AG10803 (cell line): ENCODE measurements around the gene ITGA2.
"Not testable (repeated sequence)": the region's sequence is repeated elsewhere in the genome, so short reads cannot be mapped to it uniquely, and the experiment has no call there.

Experiments used
- DNase-seq: peaks from one replicate; pipeline ENCODE4 v3.0.0; 2010; ENCODE audit warnings: low read depth
- H3K4me3 ChIP-seq: 2 replicates; pipeline ENCODE4 v1.5.1; 2011; ENCODE audit warnings: mild to moderate bottlenecking, low read length, control low read depth
- TF ChIP-seq, protein P1 (sequence below): conservative IDR thresholded peaks from 2 replicates; pipeline ENCODE4 v1.5.1; 2011; ENCODE audit warnings: mild to moderate bottlenecking, low read length, control low read depth, inconsistent platforms

Gene ITGA2

DNA sequence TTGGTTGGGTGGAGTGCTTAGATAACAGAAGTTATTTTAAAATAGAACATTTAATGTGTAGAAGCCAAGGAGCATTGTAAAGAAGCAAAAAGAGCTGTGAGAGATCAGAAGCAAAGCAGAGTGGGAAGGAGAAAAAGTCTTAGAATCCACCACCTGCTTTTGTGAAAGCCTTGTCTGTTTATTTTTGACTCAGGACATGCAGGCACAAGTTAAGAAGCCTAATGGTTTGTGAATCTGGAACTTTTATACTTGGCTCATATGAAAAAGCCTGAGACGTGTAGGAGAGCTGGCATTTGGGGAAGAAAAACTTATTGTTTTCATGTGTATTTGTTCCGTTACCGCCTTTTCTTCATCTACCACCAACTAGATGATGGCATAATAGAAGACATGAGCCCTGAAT, 38.5 kb upstream of the ITGA2 start:
- H3K4me3 ChIP-seq, result no peak overlapping the region
- no peak for DNase-seq
- TF ChIP-seq, protein P1, sequence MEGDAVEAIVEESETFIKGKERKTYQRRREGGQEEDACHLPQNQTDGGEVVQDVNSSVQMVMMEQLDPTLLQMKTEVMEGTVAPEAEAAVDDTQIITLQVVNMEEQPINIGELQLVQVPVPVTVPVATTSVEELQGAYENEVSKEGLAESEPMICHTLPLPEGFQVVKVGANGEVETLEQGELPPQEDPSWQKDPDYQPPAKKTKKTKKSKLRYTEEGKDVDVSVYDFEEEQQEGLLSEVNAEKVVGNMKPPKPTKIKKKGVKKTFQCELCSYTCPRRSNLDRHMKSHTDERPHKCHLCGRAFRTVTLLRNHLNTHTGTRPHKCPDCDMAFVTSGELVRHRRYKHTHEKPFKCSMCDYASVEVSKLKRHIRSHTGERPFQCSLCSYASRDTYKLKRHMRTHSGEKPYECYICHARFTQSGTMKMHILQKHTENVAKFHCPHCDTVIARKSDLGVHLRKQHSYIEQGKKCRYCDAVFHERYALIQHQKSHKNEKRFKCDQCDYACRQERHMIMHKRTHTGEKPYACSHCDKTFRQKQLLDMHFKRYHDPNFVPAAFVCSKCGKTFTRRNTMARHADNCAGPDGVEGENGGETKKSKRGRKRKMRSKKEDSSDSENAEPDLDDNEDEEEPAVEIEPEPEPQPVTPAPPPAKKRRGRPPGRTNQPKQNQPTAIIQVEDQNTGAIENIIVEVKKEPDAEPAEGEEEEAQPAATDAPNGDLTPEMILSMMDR, result no peak

- no peak for DNase-seq
- no peak overlapping the region for H3K4me3 ChIP-seq
- TF ChIP-seq, protein P1, result no peak
These were observed 36.7 kb upstream of the ITGA2 start for GRCh38 chr5:52952483-52952882.

DNA sequence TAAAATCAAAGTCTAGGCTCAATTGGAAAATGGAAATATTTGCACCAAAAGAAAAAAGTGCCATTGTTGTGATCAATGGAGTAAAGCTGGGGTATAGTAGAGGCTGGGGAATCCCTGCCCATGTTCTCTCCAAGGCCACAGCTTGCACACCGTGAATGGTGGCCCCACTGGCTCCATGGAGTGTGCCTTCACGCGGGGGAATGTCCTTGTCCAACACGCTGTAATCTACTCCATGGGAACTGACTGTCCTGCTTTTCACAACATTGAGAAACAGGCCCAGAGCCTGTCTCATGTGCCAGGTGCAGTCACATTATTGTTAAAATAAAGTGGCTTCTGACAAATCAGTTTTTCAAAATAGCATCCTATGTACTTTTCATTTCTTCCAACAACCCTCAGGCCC, 33.1 kb upstream of the ITGA2 start:
- TF ChIP-seq, protein P1, result no peak
- H3K4me3 ChIP-seq, result no peak overlapping the region
- DNase-seq, result no peak

GRCh38 chr5:52956915-52957747, 32.0 kb upstream of the ITGA2 start:
- DNase-seq, result no peak
- TF ChIP-seq, protein P1, result no peak
- no peak overlapping the region for H3K4me3 ChIP-seq

DNA sequence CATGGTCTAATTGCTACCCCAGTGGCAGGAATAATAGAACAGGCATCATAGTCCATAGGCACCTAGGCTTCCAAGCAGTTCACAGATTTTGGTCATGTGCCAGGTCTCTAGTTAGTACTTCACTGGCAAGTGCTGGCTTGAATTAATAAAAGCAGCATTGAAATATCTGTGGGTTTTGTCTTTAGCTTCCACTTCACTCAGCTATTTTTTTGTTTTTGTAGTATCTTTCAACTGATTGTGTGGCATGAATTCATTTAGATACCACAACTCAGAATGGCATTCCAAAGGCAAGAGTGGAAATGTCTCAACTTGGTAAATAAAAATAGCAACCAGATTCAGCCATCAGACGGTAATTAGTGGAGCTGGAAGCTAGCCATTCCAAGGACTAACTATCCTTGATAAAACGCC, 27.9 kb upstream of the ITGA2 start:
- DNase-seq, result peak; percentile 79
- TF ChIP-seq, protein P1, result no peak
- no peak overlapping the region for H3K4me3 ChIP-seq

DNA sequence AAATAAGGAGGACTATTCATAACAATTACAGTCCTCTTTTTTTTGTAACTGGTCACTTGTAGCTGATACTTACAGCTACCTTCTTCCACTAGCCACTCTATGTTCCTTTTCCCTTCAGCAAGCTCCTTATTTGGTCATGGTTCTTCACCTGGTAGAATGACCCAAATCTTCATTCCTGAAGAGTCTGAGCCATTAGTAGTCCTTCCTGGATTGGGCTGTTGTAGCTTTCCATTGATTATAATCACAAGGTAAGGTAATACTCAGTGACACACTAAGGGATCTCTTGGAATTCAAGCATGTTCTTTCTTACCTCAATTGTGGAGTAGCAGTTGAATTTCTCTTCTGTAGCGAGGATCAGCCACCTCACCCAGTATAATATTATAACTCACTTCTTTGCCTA, 25.5 kb upstream of the ITGA2 start:
- TF ChIP-seq, protein P1, result no peak
- no peak for DNase-seq
- H3K4me3 ChIP-seq, result no peak overlapping the region

DNA sequence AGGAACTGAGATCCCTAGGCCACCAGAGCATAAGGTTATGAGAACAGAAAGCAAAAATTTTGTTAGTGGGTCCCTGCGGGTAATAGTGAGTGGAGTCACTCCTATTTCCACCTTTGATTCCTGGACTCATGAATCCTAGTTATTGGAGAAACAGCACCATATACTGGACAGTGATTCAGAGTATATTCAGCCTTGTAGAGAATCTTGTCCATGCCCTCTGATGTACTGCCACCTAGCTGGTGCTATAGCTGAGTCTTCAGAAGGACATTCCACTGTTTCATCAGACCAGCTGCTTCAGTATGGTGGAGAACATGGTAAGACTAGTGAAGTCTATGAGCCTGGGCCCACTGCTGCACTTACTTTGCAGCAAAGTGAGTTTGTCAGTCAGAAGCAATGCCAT, 25.0 kb upstream of the ITGA2 start:
- TF ChIP-seq, protein P1, result no peak; the same call in 1 of the 2 replicates
- H3K4me3 ChIP-seq, result no peak overlapping the region
- DNase-seq, result no peak

- not testable (repeated sequence) for DNase-seq, H3K4me3 ChIP-seq
These were observed 13.0 kb upstream of the ITGA2 start for GRCh38 chr5:52976157-52976556.
